Kidney tubule cell (primary cell): Measurements from ENCODE around the gene SYT9.

Source experiments
- DNase-seq: peaks from one replicate; pipeline ENCODE4 v3.0.0-alpha.2; 2018; ENCODE audit warnings: low spot score

SYT9 gene

GRCh38 chr11:7473717-7474116, 222.0 kb downstream of the SYT9 start:
- no peak for DNase-seq

DNA sequence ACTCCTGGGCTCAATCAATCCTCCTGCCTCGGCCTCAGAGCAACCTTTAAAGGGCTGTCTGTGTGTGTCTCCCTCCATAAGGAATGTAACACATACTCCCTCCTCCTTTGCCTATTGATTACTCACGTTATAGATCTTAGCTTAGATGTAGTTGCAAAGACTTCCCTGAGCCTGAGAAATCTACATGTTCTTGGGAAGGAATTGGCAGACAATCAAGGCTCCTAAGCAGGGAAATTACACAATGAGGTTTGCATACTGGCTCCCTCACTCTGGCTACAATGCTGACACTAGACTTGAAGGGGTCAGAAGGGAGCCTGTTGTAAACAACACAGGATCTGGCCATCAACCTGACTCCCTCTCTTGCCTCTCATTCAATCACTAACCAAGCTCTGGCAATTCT, 228.4 kb downstream of the SYT9 start:
- DNase-seq, result no peak

DNA sequence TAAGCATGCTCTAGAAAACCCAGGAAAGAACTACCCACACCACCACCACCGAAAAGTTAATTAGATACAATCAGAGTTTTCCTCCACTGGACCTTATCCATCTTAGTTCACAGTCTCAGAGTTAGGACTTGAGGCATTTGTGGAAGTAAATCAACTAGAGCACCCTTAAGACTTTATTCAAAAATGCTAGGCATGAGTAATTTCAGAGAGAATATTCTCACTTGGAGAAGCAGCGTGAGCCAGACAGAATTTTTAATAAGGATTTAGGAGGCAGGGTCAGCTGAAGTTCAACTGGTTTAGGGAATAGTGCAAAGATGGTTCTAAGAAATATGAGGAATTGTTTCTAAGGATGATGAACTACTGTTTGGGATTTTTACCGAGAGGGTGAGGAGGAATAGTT, 232.4 kb downstream of the SYT9 start:
- DNase-seq, result no peak

DNA sequence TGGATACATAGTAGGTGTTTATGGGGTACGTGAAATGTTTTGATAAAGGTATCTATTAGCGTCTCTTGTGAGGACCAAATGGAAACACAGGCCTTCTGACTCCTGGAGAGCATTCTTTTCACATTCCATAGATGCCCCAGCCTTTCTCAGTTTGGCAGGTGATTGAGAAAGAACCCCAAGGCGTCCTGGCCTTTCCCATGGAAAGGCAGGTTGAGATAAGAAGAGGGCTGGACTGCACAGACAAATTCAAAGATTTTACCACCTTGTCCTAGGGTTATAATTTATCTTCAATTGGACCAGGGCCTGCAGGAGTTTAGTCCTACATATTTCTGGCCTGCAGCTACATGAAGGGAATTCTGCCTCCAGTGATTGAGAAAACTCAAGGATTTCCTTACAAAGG, 232.9 kb downstream of the SYT9 start:
- peak; percentile 10 for DNase-seq

- no peak for DNase-seq
These were observed 233.7 kb downstream of the SYT9 start, which contains the start of gene OLFML1 for GRCh38 chr11:7485186-7486097. OLFML1 (plus strand) TSS chr11:7485506; CDS start chr11:7485876, 370 bp downstream.

DNA sequence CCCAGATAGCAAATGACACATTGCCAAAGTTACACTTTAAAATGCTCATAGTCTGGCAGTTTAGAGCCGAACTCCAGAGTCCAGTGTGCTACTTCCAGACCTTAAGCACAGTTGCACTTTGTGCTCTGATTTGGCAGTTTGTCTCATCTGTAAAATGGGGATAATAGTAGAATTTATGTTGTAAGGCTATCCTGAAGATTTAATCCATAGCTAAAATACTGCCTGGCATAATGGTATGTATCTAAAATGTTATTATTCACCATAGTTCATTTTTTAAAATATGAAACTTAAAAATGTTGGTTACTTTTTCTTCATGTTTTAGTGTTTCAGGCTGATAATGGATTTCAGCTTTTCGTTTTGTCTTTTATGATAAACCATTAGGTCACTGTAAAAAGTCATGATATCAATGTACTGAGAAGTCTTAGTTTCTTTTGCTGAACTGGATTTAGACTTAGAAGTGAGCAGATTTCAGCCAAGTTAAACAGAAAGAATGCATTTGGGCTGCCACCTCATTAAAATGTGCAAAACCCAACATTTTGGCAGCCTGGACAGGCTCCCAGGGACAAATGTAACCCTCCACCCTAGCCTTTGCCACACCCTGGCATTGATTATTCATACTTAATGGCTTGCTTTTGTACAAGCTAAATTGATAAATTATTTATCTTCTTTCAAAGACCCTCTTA, 234.5 kb downstream of the SYT9 start:
- DNase-seq, result no peak

GRCh38 chr11:7486781-7487140, 235.1 kb downstream of the SYT9 start:
- DNase-seq, result no peak

GRCh38 chr11:7487360-7487759, 235.7 kb downstream of the SYT9 start:
- no peak for DNase-seq

DNA sequence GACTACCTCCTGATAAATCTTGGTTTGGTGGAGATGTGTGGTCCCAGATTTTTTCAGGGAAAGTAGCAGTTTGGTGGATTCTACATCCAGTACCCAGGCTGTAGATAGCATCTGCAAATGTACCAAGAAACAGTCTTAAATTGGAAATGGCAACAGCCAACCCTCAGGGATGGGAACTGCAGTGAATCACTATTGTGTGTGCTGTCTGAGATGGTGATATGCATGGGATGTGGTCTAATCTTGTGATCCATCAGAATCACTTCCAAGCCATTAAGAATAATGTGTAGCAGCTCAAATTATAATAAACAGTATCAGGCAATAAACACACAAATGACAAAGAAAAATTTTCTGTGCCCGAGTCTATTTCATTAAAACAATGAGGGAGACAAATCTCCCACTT, 237.0 kb downstream of the SYT9 start:
- no peak for DNase-seq

- DNase-seq, result no peak
These were observed 237.7 kb downstream of the SYT9 start for GRCh38 chr11:7489376-7489775.

DNA sequence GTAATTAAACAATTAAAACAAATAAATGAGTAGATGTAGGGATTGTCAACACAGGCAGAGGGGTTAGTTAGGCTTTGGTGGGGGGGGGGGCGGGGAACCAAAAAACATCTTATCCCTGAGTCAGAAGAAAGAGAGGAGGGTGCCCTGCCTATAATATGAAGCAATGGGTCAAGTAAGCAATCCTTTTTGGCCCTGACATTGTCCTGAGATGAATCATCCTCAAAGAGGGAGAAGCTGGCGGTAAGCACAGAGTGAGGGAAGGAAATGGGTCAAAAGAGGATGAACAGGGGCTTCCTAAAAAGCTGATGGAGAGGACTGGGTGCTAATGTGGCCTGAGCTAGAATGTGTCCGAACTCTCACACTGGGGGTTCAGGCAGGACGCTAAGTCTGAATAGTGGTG, 238.3 kb downstream of the SYT9 start:
- peak; percentile 68 for DNase-seq

- no peak for DNase-seq
These were observed 238.8 kb downstream of the SYT9 start for GRCh38 chr11:7490535-7490934.

- no peak for DNase-seq
These were observed 240.5 kb downstream of the SYT9 start for GRCh38 chr11:7492253-7492652.

GRCh38 chr11:7493670-7494069, 242.0 kb downstream of the SYT9 start:
- no peak for DNase-seq

GRCh38 chr11:7494086-7494745, 242.5 kb downstream of the SYT9 start:
- DNase-seq, result no peak

DNA sequence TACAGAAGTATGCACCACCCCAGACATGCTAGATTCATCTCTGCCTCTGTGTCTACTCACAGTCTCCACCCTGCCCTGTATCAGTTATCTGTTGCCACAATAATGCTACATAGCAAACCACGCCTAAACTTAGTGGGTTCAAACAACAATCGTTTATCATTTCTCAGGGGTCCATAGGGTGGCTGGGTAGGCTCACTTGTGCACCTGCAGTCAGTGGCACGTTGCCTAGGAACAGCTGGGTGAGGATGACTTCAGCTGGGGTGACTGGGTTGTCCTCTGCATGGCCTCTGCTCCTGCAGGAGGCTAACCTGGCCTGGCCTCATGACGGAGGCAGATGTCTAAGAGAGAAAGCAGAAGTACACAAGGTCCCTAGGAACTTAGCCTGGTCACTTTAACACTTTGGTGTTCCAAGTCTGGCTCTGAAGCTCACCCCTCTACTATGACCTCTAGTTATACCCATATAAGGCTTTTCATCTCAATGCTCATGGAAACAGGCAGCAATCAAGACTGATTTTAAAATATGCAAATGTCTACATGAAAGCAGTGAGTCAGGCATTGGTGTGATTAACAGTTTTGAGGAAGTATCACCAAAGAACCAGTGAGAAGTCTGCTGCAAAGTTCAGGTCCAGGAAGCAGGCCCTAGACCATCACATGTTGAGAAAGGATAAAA, 244.3 kb downstream of the SYT9 start:
- DNase-seq, result no peak

- DNase-seq, result no peak
These were observed 246.5 kb downstream of the SYT9 start for GRCh38 chr11:7498193-7498592.

DNA sequence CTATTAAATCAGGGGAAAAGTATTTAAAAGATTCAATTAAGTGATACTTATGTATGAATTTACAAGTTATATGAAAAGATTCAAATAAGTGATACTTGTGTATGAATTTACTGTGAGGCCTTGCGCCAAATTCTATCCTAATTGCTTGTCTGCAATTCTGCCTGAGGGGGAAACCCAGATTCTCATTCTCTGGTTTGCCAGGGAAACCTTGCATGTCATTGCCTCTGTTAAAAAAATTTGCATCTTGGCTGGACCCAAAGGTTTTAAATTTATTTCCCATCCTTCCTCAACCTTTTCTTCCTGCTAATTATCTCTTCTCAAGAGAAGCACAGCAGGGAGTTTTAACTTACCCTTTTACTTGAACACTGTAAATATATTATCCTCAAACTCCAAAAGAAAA, 247.4 kb downstream of the SYT9 start:
- DNase-seq, result no peak

- DNase-seq, result no peak
These were observed 248.5 kb downstream of the SYT9 start for GRCh38 chr11:7500251-7500650.

- DNase-seq, result no peak
These were observed 249.5 kb downstream of the SYT9 start for GRCh38 chr11:7501251-7501650.

- no peak for DNase-seq
These were observed 250.2 kb downstream of the SYT9 start for GRCh38 chr11:7501894-7502293.

- DNase-seq, result no peak
These were observed 254.5 kb downstream of the SYT9 start for GRCh38 chr11:7506243-7506642.
